AG04450 (cell line): ENCODE data around the gene GALK1. TPM values are rescaled to one million over a fixed set of nuclear protein-coding genes. Genes with fewer than 3 reads are reported as not detected.

Experiments used
- CTCF ChIA-PET: fragments of 300-600, 350-600 bp; formaldehyde crosslinking; extraction: SDS; loops from one replicate; lab custom pipeline; 2022; ENCODE audit warnings: antibody characterized with exemption, inconsistent platforms; lab: Charles Lee
- POLR2A ChIA-PET: fragments of 350-600 bp; formaldehyde crosslinking; extraction: SDS; loops from one replicate; lab custom pipeline; 2021; ENCODE audit warnings: antibody characterized with exemption, inconsistent platforms; lab: Yijun Ruan, JAX
- DNase-seq: peaks from one replicate; pipeline ENCODE4 v3.0.0-alpha.2; 2011; ENCODE audit warnings: low read depth, low spot score
- H3K27ac ChIP-seq: one replicate; pipeline ENCODE4 v1.5.1; 2012; ENCODE audit warnings: low read depth, low read length, control low read depth
- H3K27me3 ChIP-seq: one replicate; pipeline ENCODE4 v1.6.0; 2012; ENCODE audit warnings: low read length; ENCODE audit not compliant: control insufficient read depth, insufficient read depth
- H3K4me3 ChIP-seq: 2 replicates; pipeline ENCODE4 v1.5.1; 2011; ENCODE audit warnings: mild to moderate bottlenecking, low read depth, low read length, control low read depth
- H3K9me3 ChIP-seq: 2 replicates; pipeline ENCODE4 v1.5.1; 2012; ENCODE audit warnings: low read length; ENCODE audit not compliant: control insufficient read depth, insufficient read depth
- polyA plus RNA-seq: library from polyadenylated mRNA; depleted of rRNA; stranded (reverse); fragments of >200 nt; gene quantifications from 2 replicates; pipeline ENCODE4 v1.2.3, GENCODE V29; 2011
- TF ChIP-seq, protein P1 (sequence below): IDR thresholded peaks from 2 replicates; pipeline ENCODE4 v1.5.1; 2011; ENCODE audit warnings: low read depth, low read length, control low read depth, inconsistent platforms

The GALK1 gene
- polyA plus RNA-seq, 1 experiment: 12.4 TPM

GRCh38 chr17:75776386-75777295 lies 11.6 kb upstream of the GALK1 start:
- TF ChIP-seq, protein P1, sequence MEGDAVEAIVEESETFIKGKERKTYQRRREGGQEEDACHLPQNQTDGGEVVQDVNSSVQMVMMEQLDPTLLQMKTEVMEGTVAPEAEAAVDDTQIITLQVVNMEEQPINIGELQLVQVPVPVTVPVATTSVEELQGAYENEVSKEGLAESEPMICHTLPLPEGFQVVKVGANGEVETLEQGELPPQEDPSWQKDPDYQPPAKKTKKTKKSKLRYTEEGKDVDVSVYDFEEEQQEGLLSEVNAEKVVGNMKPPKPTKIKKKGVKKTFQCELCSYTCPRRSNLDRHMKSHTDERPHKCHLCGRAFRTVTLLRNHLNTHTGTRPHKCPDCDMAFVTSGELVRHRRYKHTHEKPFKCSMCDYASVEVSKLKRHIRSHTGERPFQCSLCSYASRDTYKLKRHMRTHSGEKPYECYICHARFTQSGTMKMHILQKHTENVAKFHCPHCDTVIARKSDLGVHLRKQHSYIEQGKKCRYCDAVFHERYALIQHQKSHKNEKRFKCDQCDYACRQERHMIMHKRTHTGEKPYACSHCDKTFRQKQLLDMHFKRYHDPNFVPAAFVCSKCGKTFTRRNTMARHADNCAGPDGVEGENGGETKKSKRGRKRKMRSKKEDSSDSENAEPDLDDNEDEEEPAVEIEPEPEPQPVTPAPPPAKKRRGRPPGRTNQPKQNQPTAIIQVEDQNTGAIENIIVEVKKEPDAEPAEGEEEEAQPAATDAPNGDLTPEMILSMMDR: no peak
- ChIA-PET CTCF (interaction anchor here (1.1 to 2.1 kb wide), 3 partner anchors 12 to 144 kb away, joined by 4 to 8 read pairs (median 4); partner anchors contain the start of genes GALK1 and SMIM5), POLR2A (interaction anchor here (0.6 to 4.1 kb wide), 7 partner anchors 10 to 106 kb away, joined by 3 to 22 read pairs (median 6); partner anchors contain the start of genes GALK1 and WBP2)
- H3K27ac ChIP-seq: no peak overlapping the region
- no peaks in the 10 kb centered on the region for H3K27me3 ChIP-seq
- H3K9me3 ChIP-seq: no peaks in the 10 kb centered on the region; the same call in 1 of the 2 replicates
- no peak for DNase-seq
- peak overlapping the region; percentile 42 for H3K4me3 ChIP-seq

GRCh38 chr17:75774991-75775668 lies 10.1 kb upstream of the GALK1 start:
- Histone ChIP-seq H3K27ac (peak overlapping the region; percentile 21), H3K9me3 (no peaks in the 10 kb centered on the region; the same call in 1 of the 2 replicates), H3K27me3 (no peaks in the 10 kb centered on the region), H3K4me3 (no peak overlapping the region)
- ChIA-PET POLR2A (interaction anchor here (0.6 to 4.1 kb wide), 10 partner anchors 8 to 197 kb away, joined by 3 to 22 read pairs (median 6); partner anchors contain the start of genes GALK1 and UNK), CTCF (no interaction called here)
- TF ChIP-seq, protein P1: no peak
- no peak for DNase-seq

DNA sequence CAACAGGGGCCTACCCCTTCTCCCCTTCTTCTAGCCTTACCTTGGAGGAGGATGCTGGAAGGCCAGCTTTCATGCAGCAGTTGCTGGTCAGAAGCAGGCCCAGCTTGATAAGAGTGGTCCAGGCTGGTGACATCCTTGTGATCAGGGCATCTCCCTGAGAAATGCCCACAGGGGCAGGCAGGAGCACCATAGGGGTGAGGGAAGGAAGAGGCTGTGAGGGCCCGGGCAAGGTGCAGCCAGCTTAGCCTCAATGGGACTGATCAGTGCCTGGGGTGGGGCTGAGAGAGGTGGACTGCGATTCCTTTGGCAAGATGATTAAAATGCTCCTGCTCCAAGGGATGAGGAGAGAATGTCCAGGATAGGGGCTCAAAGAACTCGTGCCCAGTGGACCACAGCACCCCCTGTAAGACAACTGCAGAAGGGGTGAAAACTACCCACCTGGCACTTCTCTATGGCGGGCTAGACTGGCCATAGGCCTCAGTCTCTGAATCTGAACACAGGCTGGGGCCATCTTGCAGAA lies 9.5 kb upstream of the GALK1 start:
- no peaks in the 10 kb centered on the region; the same call in 1 of the 2 replicates for H3K9me3 ChIP-seq
- TF ChIP-seq, protein P1: no peak
- CTCF ChIA-PET: no interaction called here
- peaks cover under 1% of the 10 kb centered on the region for H3K27me3 ChIP-seq
- DNase-seq: no peak
- POLR2A ChIA-PET: interaction anchor here (0.6 to 4.1 kb wide), 6 partner anchors 9 to 197 kb away, joined by 3 to 22 read pairs (median 5); partner anchors contain the start of gene GALK1
- H3K4me3 ChIP-seq: no peak overlapping the region
- no peak overlapping the region for H3K27ac ChIP-seq

GRCh38 chr17:75773808-75774470 lies 8.9 kb upstream of the GALK1 start:
- Histone ChIP-seq H3K27ac (no peak overlapping the region), H3K9me3 (no peaks in the 10 kb centered on the region; the same call in 1 of the 2 replicates), H3K4me3 (no peak overlapping the region), H3K27me3 (peaks cover 4% of the 10 kb centered on the region)
- CTCF ChIA-PET: interaction anchor here (1.5 kb wide), 1 partner anchor 9 kb away, joined by 6 read pairs; no protein-coding TSS in a partner anchor
- TF ChIP-seq, protein P1: no peak
- POLR2A ChIA-PET: interaction anchor here (0.9 to 4.1 kb wide), 3 partner anchors 8 to 52 kb away, joined by 5 to 22 read pairs (median 5); partner anchors contain the start of gene GALK1
- no peak for DNase-seq
